GM12878 (cell line): Measurements from ENCODE around the gene RFT1. TPM values are rescaled to one million over a fixed set of nuclear protein-coding genes. Genes with fewer than 3 reads are reported as not detected.

Experiments
- ATAC-seq: fragments of 200-7000 bp; cut with Tn5 transposase; 3 replicates; pipeline ENCODE4 v1.9.1; 2020; ENCODE audit warnings: mild to moderate bottlenecking, moderate library complexity
- BruUV-seq: library from RNA; stranded (reverse); fragments of 400-500 nt; replicated peaks from 2 replicates; lab custom pipeline; 2021; lab: Mats Ljungman, UMichigan
- CTCF ChIA-PET: fragments of 300-600 bp; sonication (Branson Sonifier 250); formaldehyde crosslinking; extraction: SDS; loops from one replicate; lab custom pipeline; 2021; ENCODE audit warnings: inconsistent platforms; lab: Yijun Ruan, JAX
- POLR2A ChIA-PET: fragments of 350-600 bp; formaldehyde crosslinking; extraction: SDS; loops from one replicate; lab custom pipeline; 2021; ENCODE audit warnings: inconsistent platforms; lab: Charles Lee
- RAD21 ChIA-PET: fragments of 300-600 bp; sonication (Branson Sonifier 250); formaldehyde crosslinking; loops from one replicate; lab custom pipeline; 2023; ENCODE audit warnings: antibody characterized with exemption; ENCODE audit not compliant: unreplicated experiment; lab: Charles Lee
- SMC1A ChIA-PET: fragments of 300-600 bp; sonication (Branson Sonifier 250); formaldehyde crosslinking; loops from one replicate; lab custom pipeline; 2023; ENCODE audit not compliant: unreplicated experiment, uncharacterized antibody; lab: Charles Lee
- DNase-seq: peaks from one replicate; pipeline ENCODE4 v3.0.0-alpha.2; 2011; ENCODE audit warnings: low read depth, low spot score
- FAIRE-seq: peaks from 3 replicates; lab custom pipeline; 2011; peaks lifted over from hg19 to GRCh38; lab: Jason Lieb, UNC
- H2AFZ ChIP-seq: 2 replicates; pipeline ENCODE4 v1.6.0; 2011; ENCODE audit warnings: low read depth, low read length, control low read depth; ENCODE audit not compliant: control insufficient read depth
- H3K27ac ChIP-seq: 2 replicates; pipeline ENCODE4 v1.5.1; 2011; ENCODE audit warnings: control low read depth; ENCODE audit not compliant: control insufficient read depth, insufficient read depth
- H3K27me3 ChIP-seq, 2 experiments: replicated peaks in 1 of 2; 2 replicates each; pipeline versions ENCODE4 v1.6.0 to v1.6.1; 2011; ENCODE audit warnings: low read length in 1 of 2; ENCODE audit not compliant: control insufficient read depth in 2 of 2, insufficient read depth in 2 of 2
- H3K36me3 ChIP-seq, 2 experiments: 2 replicates each; pipeline ENCODE4 v1.5.1; 2011; ENCODE audit warnings: low read length in 1 of 2; ENCODE audit not compliant: control insufficient read depth in 2 of 2, insufficient read depth in 2 of 2
- H3K4me1 ChIP-seq: 2 replicates; pipeline ENCODE4 v1.6.1; 2011; ENCODE audit warnings: mild to moderate bottlenecking, low read length, moderate library complexity, mixed read lengths; ENCODE audit not compliant: control insufficient read depth, insufficient read depth
- H3K4me2 ChIP-seq: 2 replicates; pipeline ENCODE4 v1.6.0; 2011; ENCODE audit warnings: control low read depth; ENCODE audit not compliant: control insufficient read depth, insufficient read depth
- H3K4me3 ChIP-seq: fragments of 200-600 bp; sonication (generic); 2 replicates; pipeline ENCODE4 v1.5.1; 2016
- H3K79me2 ChIP-seq: 2 replicates; pipeline ENCODE4 v1.6.0; 2011; ENCODE audit warnings: low read length; ENCODE audit not compliant: control insufficient read depth, insufficient read depth
- H3K9ac ChIP-seq: 2 replicates; pipeline ENCODE4 v1.8.0; 2011; ENCODE audit warnings: low read length, control low read depth, mixed read lengths; ENCODE audit not compliant: control insufficient read depth, insufficient read depth
- H3K9me3 ChIP-seq: replicated peaks from 3 replicates; pipeline ENCODE4 v1.5.1; 2011; ENCODE audit warnings: mild to moderate bottlenecking, low read length; ENCODE audit not compliant: control insufficient read depth, insufficient read depth
- H4K20me1 ChIP-seq: 2 replicates; pipeline ENCODE4 v1.6.0; 2011; ENCODE audit not compliant: control insufficient read depth, insufficient read depth
- CHD1 ChIP-seq: IDR thresholded peaks from 2 replicates; pipeline ENCODE4 v1.6.1; 2012; ENCODE audit warnings: low read depth, low read length, improper control_type of control experiment
- CHD2 ChIP-seq: IDR thresholded peaks from 2 replicates; pipeline ENCODE4 v1.6.1; 2011; ENCODE audit warnings: low read depth, low read length, improper control_type of control experiment, borderline replicate concordance
- IRF3 ChIP-seq: fragments of 450-650 bp; IDR thresholded peaks from 2 replicates; pipeline ENCODE4 v1.6.1; 2014; ENCODE audit warnings: mild to moderate bottlenecking
- KAT2A ChIP-seq: conservative IDR thresholded peaks from 2 replicates; pipeline ENCODE4 v1.6.1; 2011; ENCODE audit warnings: low read depth, low read length; ENCODE audit not compliant: control insufficient read depth
- MXI1 ChIP-seq: fragments of 150-350 bp; IDR thresholded peaks from 2 replicates; pipeline ENCODE4 v1.6.1; 2011; ENCODE audit warnings: low read depth, mild to moderate bottlenecking, inconsistent platforms, low read length, improper control_type of control experiment
- NFXL1 ChIP-seq: fragments of 450-650 bp; IDR thresholded peaks from 2 replicates; pipeline ENCODE4 v1.6.1; 2017; ENCODE audit warnings: antibody characterized with exemption, mild to moderate bottlenecking, borderline replicate concordance
- NKRF ChIP-seq: fragments of 450-650 bp; conservative IDR thresholded peaks from 2 replicates; pipeline ENCODE4 v1.6.1; 2017; ENCODE audit warnings: mild to moderate bottlenecking, moderate library complexity
- NR2C2 ChIP-seq: IDR thresholded peaks from 2 replicates; pipeline ENCODE4 v1.6.1; 2011; ENCODE audit warnings: borderline replicate concordance, low read depth; ENCODE audit not compliant: control insufficient read depth, insufficient read length
- SMAD1 ChIP-seq: fragments of 450-650 bp; IDR thresholded peaks from 2 replicates; pipeline ENCODE4 v1.6.1; 2018; ENCODE audit warnings: mild to moderate bottlenecking, low read depth; ENCODE audit not compliant: partially characterized antibody
- SMC3 ChIP-seq: IDR thresholded peaks from 2 replicates; pipeline ENCODE4 v1.6.1; 2011; ENCODE audit warnings: low read length, improper control_type of control experiment, borderline replicate concordance
- ZNF217 ChIP-seq: fragments of 450-650 bp; IDR thresholded peaks from 2 replicates; pipeline ENCODE4 v1.6.1; 2017; ENCODE audit warnings: antibody characterized with exemption, mild to moderate bottlenecking
- ZSCAN29 ChIP-seq: fragments of 450-650 bp; IDR thresholded peaks from 2 replicates; pipeline ENCODE4 v1.6.1; 2017; ENCODE audit warnings: mild to moderate bottlenecking, moderate library complexity
- WGBS: methylation state at CpG from one replicate; pipeline ENCODE4 v1.1.6; 2016; ENCODE audit warnings: low lambda C conversion rate; ENCODE audit not compliant: insufficient replicate concordance, insufficient coverage; ENCODE audit errors: missing lambda C conversion rate; 5-methylcytosine and 5-hydroxymethylcytosine counted together
- in situ Hi-C: fragments of 300-500 bp; cut with MboI; formaldehyde crosslinking; loops from 9 replicates; pipeline ENCODE4 v1.14.3; 2018; ENCODE audit warnings: mixed read lengths
- intact Hi-C: fragments of 100-400 bp; cut with micrococcal nuclease; formaldehyde crosslinking; loops from one replicate; pipeline ENCODE4 v1.14.2; 2022; ENCODE audit not compliant: unreplicated experiment
- polyA plus RNA-seq, 11 experiments: library from polyadenylated mRNA; depleted of rRNA in 4 of 11; unstranded in 6 of 11; stranded (reverse) in 5 of 11; fragments of >200 nt; fragmentation: Nextera tagmentation in 4 of 11; fragmentation: Illumina TruSeq in 1 of 11; extraction: Ambion mirVana in 4 of 11; extraction: Trizol in 1 of 11; gene quantifications; 1 replicate in 1 of 11; 2 replicates in 10 of 11; pipeline versions ENCODE4 v1.2.1 to v1.2.3, GENCODE V29; 2011 to 2016; ENCODE audit warnings: inconsistent platforms in 2 of 11, missing spikeins in 2 of 11, low read depth in 1 of 11
- total RNA-seq, 4 experiments: library from RNA; depleted of rRNA in 3 of 4; stranded (reverse); fragments of >200 nt in 3 of 4; fragmentation: Illumina TruSeq in 1 of 4; extraction: Trizol in 1 of 4; gene quantifications; 2 replicates each; pipeline versions ENCODE4 v1.2.1 to v1.2.3, GENCODE V29; 2013 to 2021

RFT1 gene
- total and polyA plus RNA-seq, 10 of the 15 experiments (the other 5 are each of a cell fraction or from before 2014, with no cell fraction given) = 16.6 to 75.1 (median 34.5) TPM

GRCh38 chr3:53123953-53124352 is 6.3 kb downstream of the RFT1 start:
- 96% methylated on average over 6 of the region's 6 CpGs for WGBS
- H2AFZ ChIP-seq = no peak overlapping the region
- BruUV-seq = no TSS peak
- H3K9me3 ChIP-seq = no peaks in the 10 kb centered on the region
- H3K9ac ChIP-seq = no peak overlapping the region
- no peak for TF ChIP-seq NR2C2
- TF ChIP-seq CHD2 = no peak
- no peak for TF ChIP-seq CHD1
- TF ChIP-seq SMAD1 = no peak
- TF ChIP-seq NFXL1 = no peak
- no peak for TF ChIP-seq ZSCAN29
- TF ChIP-seq IRF3 = no peak
- no peak for TF ChIP-seq ZNF217
- no peak for TF ChIP-seq MXI1
- no peak for TF ChIP-seq SMC3
- TF ChIP-seq NKRF = no peak
- TF ChIP-seq KAT2A = no peak
- ATAC-seq (no peak), DNase-seq (no peak), FAIRE-seq (no peak)
- H3K79me2 ChIP-seq = peaks cover 9% of the 10 kb centered on the region
- no peak overlapping the region for H3K4me2 ChIP-seq
- SMC1A ChIA-PET = interaction anchor here (8.9 kb wide), 1 partner anchor 7 kb away, joined by 67 read pairs; no protein-coding TSS in a partner anchor
- H3K4me3 ChIP-seq = no peak overlapping the region
- CTCF ChIA-PET = interaction anchor here (1.4 to 16.5 kb wide), 4 partner anchors 10 to 74 kb away, joined by 6 to 303 read pairs (median 123); no protein-coding TSS in a partner anchor
- POLR2A ChIA-PET = no interaction called here
- no peaks in the 10 kb centered on the region for H4K20me1 ChIP-seq
- RAD21 ChIA-PET = no interaction called here
- in situ Hi-C loops = no loop called here
- no peaks in the 10 kb centered on the region for H3K27me3 ChIP-seq
- H3K4me1 ChIP-seq = 0 out of 2 replicates have a peak, but pooled peaks cover 2% of the 10 kb centered on the region
- no peak overlapping the region for H3K27ac ChIP-seq
- peaks cover 22 to 40% of the 10 kb centered on the region in 2 experiments for H3K36me3 ChIP-seq
- intact Hi-C loops = no loop called here
